Measurements from ENCODE around the gene CAB39.

DNA sequence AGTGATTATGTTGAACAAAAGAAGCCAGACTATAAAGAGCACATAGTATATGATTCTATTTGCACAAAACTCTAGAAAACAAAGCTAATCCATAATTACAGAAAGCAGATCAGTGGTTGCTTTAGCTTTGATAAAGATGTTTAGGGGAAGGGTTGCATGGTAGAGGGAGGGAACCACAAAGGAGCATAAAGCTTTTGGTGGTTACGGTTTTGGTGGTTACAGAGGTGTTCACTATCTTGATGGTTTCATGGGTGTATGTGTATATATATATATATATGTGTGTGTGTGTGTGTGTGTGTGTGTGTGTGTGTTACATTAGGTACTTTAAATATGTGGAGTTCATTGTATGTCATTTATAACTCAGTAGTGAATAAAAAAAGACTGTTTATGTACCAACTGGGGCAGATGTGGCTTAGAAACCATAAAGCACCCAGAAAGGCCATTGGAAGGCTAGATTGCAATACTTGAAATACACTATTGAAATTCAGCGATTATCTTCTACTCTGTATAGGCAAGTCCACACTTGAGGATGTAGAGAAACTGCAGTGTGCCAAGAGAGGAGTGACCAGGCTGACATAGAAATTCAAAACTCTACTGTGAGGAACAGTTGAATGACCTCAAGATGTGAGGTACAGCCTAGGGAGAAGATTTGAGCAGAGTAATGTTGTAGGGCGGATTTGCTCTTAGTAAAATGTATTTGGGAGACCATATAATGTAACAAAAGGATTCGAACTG, 60.6 kb downstream of the CAB39 start:
- no peak for TF ChIP-seq POLR2AphosphoS5 (IDR thresholded peaks at IDR 0.05; ENCODE audit: borderline replicate concordance, low read depth, low read length)
- no peak for TF ChIP-seq EZH2 (IDR thresholded peaks at IDR 0.05)
- no peak for TF ChIP-seq FOXP2 (optimal IDR thresholded peaks at IDR 0.05; ENCODE audit: control extremely low read depth, extremely low read length, insufficient read depth)
